Naive thymus-derived CD4-positive, alpha-beta T cell (primary cell): ENCODE results near the gene CDC42BPB. TPM values are rescaled to one million over a fixed set of nuclear protein-coding genes. Genes with fewer than 3 reads are reported as not detected.

Experiments
- ATAC-seq: fragments of 150-1000 bp; cut with Tn5 transposase; 2 replicates; pipeline ENCODE4 v1.10.0; 2021; ENCODE audit warnings: mild to moderate bottlenecking, moderate library complexity
- CTCF ChIA-PET: fragments of 350-600 bp; sonication (Branson Sonifier 250); formaldehyde crosslinking; loops from one replicate; lab custom pipeline; 2021; ENCODE audit warnings: antibody characterized with exemption; lab: Charles Lee
- POLR2A ChIA-PET: fragments of 350-600 bp; sonication (Branson Sonifier 250); formaldehyde crosslinking; loops from one replicate; lab custom pipeline; 2021; ENCODE audit warnings: antibody characterized with exemption, inconsistent platforms; lab: Charles Lee
- DNase-seq, 9 donors: peaks; one replicate each; pipeline versions ENCODE4 v3.0.0 to v3.0.0-alpha.2; 2020 to 2022; ENCODE audit warnings: mixed read lengths in 1 of 9
- H3K27ac ChIP-seq: one replicate; pipeline ENCODE4 v1.7.0; 2013; ENCODE audit warnings: mild to moderate bottlenecking, low read depth, low read length, moderate library complexity
- H3K27me3 ChIP-seq, 2 donors: one replicate each; pipeline ENCODE4 v1.7.0; 2013; ENCODE audit warnings: low read length in 2 of 2, mild to moderate bottlenecking in 2 of 2, moderate library complexity in 2 of 2; ENCODE audit not compliant: control insufficient read depth in 2 of 2, insufficient read depth in 2 of 2
- H3K36me3 ChIP-seq, 3 experiments: 1 replicate in 2 of 3; 2 replicates in 1 of 3; pipeline ENCODE4 v1.7.0; 2013; ENCODE audit warnings: low read length in 3 of 3, mild to moderate bottlenecking in 3 of 3, moderate library complexity in 1 of 3; ENCODE audit not compliant: insufficient read depth in 3 of 3, control insufficient read depth in 2 of 3
- H3K4me1 ChIP-seq, 2 donors: one replicate each; pipeline ENCODE4 v1.7.0; 2013; ENCODE audit warnings: low read length in 2 of 2, mild to moderate bottlenecking in 2 of 2, moderate library complexity in 1 of 2; ENCODE audit not compliant: control insufficient read depth in 2 of 2, insufficient read depth in 2 of 2
- H3K4me3 ChIP-seq: 2 replicates; pipeline ENCODE4 v1.7.0; 2013; ENCODE audit warnings: mild to moderate bottlenecking, low read length
- H3K9me3 ChIP-seq, 3 experiments: 1 replicate in 2 of 3; 2 replicates in 1 of 3; pipeline ENCODE4 v1.7.0; 2013; ENCODE audit warnings: low read length in 3 of 3; ENCODE audit not compliant: control insufficient read depth in 2 of 3
- H3K27ac Mint-ChIP-seq, 9 donors: one replicate each; pipeline ENCODE4 v1.8.0; 2020 to 2022; ENCODE audit warnings: mixed read lengths in 9 of 9, mild to moderate bottlenecking in 8 of 9, moderate library complexity in 5 of 9, inconsistent platforms in 2 of 9
- H3K27me3 Mint-ChIP-seq, 5 donors: one replicate each; pipeline ENCODE4 v1.8.0; 2021 to 2022; ENCODE audit warnings: mixed read lengths in 5 of 5, mild to moderate bottlenecking in 1 of 5
- H3K36me3 Mint-ChIP-seq, 5 donors: one replicate each; pipeline ENCODE4 v1.8.0; 2020 to 2022; ENCODE audit warnings: mixed read lengths in 5 of 5, mild to moderate bottlenecking in 3 of 5, inconsistent platforms in 1 of 5
- H3K4me1 Mint-ChIP-seq, 7 donors: one replicate each; pipeline ENCODE4 v1.8.0; 2020 to 2022; ENCODE audit warnings: mixed read lengths in 7 of 7, mild to moderate bottlenecking in 3 of 7, inconsistent platforms in 1 of 7
- H3K4me3 Mint-ChIP-seq, 10 donors: one replicate each; pipeline ENCODE4 v1.8.0; 2020 to 2022; ENCODE audit warnings: mild to moderate bottlenecking in 10 of 10, mixed read lengths in 10 of 10, moderate library complexity in 6 of 10, inconsistent platforms in 2 of 10
- H3K9me3 Mint-ChIP-seq, 11 donors: one replicate each; pipeline ENCODE4 v1.8.0; 2020 to 2022; ENCODE audit warnings: mixed read lengths in 11 of 11, mild to moderate bottlenecking in 4 of 11, inconsistent platforms in 1 of 11, moderate library complexity in 1 of 11
- intact Hi-C, 2 donors: fragments of 100-400 bp; cut with micrococcal nuclease; formaldehyde crosslinking; loops; one replicate each; pipeline ENCODE4 v1.15.1; 2023
- polyA plus RNA-seq, 2 donors: library from polyadenylated mRNA; unstranded; fragments of 300-500 nt; fragmentation: Illumina TruSeq; gene quantifications; one replicate each; pipeline ENCODE4 v1.2.3, GENCODE V29; 2021
- total RNA-seq, 6 experiments: library from RNA in 5 of 6; stranded (reverse) in 5 of 6; gene quantifications; 1 replicate in 5 of 6; 2 replicates in 1 of 6; pipeline ENCODE4 v1.2.3 and lab custom pipeline; 2021 to 2026

The CDC42BPB gene
- total and polyA plus RNA-seq, 7 experiments from 2014 or later: 0.34 to 16.0 (median 4.8) TPM

- peaks cover 0 to 16% (median 8%) of the 10 kb centered on the region in 7 donors for H3K4me1 Mint-ChIP-seq
- peak overlapping the region in 3 of 10 donors; percentile 55 to 58 (median 56) for H3K4me3 Mint-ChIP-seq
- intact Hi-C loops: loop anchor here in 1 of 2 donors (2.0 kb wide), 1 partner anchor 81 kb away; no protein-coding TSS in a partner anchor
- no peak overlapping the region for H3K4me3 ChIP-seq
- no peaks in the 10 kb centered on the region for H3K9me3 Mint-ChIP-seq
- H3K27ac Mint-ChIP-seq: no peak overlapping the region
- H3K27ac ChIP-seq: no peak overlapping the region
- peaks cover 21 to 40% (median 28%) of the 10 kb centered on the region in 5 donors for H3K27me3 Mint-ChIP-seq
- ATAC-seq (no peak), DNase-seq (no peak)
- H3K36me3 Mint-ChIP-seq: no peaks in the 10 kb centered on the region
- CTCF ChIA-PET: interaction anchor here (0.6 to 2.6 kb wide), 6 partner anchors 43 to 393 kb away, joined by 3 to 9 read pairs (median 4); no protein-coding TSS in a partner anchor
- no peaks in the 10 kb centered on the region for H3K9me3 ChIP-seq
- POLR2A ChIA-PET: no interaction called here
- H3K27me3 ChIP-seq: no peaks in the 10 kb centered on the region
- H3K36me3 ChIP-seq: no peaks in the 10 kb centered on the region
- peaks cover 0 to 3% of the 10 kb centered on the region in 2 donors for H3K4me1 ChIP-seq
Observed at GRCh38 chr14:103103461-103104388, 46.4 kb upstream of the CDC42BPB start.

GRCh38 chr14:103102689-103103260 is 45.4 kb upstream of the CDC42BPB start:
- DNase-seq (no peak), ATAC-seq (no peak)
- Mint-ChIP-seq H3K27me3 (peaks cover 22 to 40% (median 27%) of the 10 kb centered on the region in 5 donors), H3K36me3 (no peaks in the 10 kb centered on the region), H3K4me1 (peaks cover 0 to 16% (median 8%) of the 10 kb centered on the region in 7 donors), H3K4me3 (peak overlapping the region in 1 of 10 donors; percentile 42), H3K9me3 (no peaks in the 10 kb centered on the region), H3K27ac (no peak overlapping the region)
- H3K4me1 ChIP-seq: peaks cover 0 to 3% of the 10 kb centered on the region in 2 donors
- POLR2A ChIA-PET: no interaction called here
- H3K27me3 ChIP-seq: no peaks in the 10 kb centered on the region
- CTCF ChIA-PET: interaction anchor here (1.0 kb wide), 1 partner anchor 42 kb away, joined by 3 read pairs; no protein-coding TSS in a partner anchor
- no peaks in the 10 kb centered on the region for H3K9me3 ChIP-seq
- no peak overlapping the region for H3K4me3 ChIP-seq
- no peaks in the 10 kb centered on the region for H3K36me3 ChIP-seq
- H3K27ac ChIP-seq: no peak overlapping the region
- intact Hi-C loops: no loop called here

- POLR2A ChIA-PET: interaction anchor here (0.6 kb wide), 1 partner anchor 155 kb away, joined by 3 read pairs; no protein-coding TSS in a partner anchor
- H3K4me1 ChIP-seq: peaks cover 0 to 3% of the 10 kb centered on the region in 2 donors
- Mint-ChIP-seq H3K27ac (no peak overlapping the region), H3K9me3 (no peaks in the 10 kb centered on the region), H3K4me3 (no peak overlapping the region), H3K4me1 (peaks cover 0 to 16% (median 8%) of the 10 kb centered on the region in 7 donors), H3K27me3 (peaks cover 26 to 40% (median 31%) of the 10 kb centered on the region in 5 donors), H3K36me3 (no peaks in the 10 kb centered on the region)
- no peak for ATAC-seq
- H3K9me3 ChIP-seq: no peaks in the 10 kb centered on the region
- H3K27me3 ChIP-seq: no peaks in the 10 kb centered on the region
- no peak overlapping the region for H3K27ac ChIP-seq
- intact Hi-C loops: no loop called here
- CTCF ChIA-PET: interaction anchor here (0.6 to 0.7 kb wide), 2 partner anchors 659 to 915 kb away, joined by 3 read pairs; no protein-coding TSS in a partner anchor
- no peak overlapping the region for H3K4me3 ChIP-seq
- no peak for DNase-seq
- H3K36me3 ChIP-seq: no peaks in the 10 kb centered on the region
Observed at GRCh38 chr14:103101963-103102688, 44.8 kb upstream of the CDC42BPB start.

- ATAC-seq (no peak), DNase-seq (no peak)
- no peaks in the 10 kb centered on the region for H3K27me3 ChIP-seq
- H3K9me3 ChIP-seq: no peaks in the 10 kb centered on the region
- Mint-ChIP-seq H3K4me3 (peak overlapping the region in 1 of 10 donors; percentile 18), H3K4me1 (peaks cover 0 to 16% (median 8%) of the 10 kb centered on the region in 7 donors), H3K27me3 (peaks cover 26 to 40% (median 31%) of the 10 kb centered on the region in 5 donors), H3K27ac (no peak overlapping the region), H3K9me3 (no peaks in the 10 kb centered on the region), H3K36me3 (no peaks in the 10 kb centered on the region)
- CTCF ChIA-PET: interaction anchor here (0.6 to 0.7 kb wide), 2 partner anchors 659 to 914 kb away, joined by 3 read pairs; no protein-coding TSS in a partner anchor
- no peaks in the 10 kb centered on the region for H3K36me3 ChIP-seq
- H3K4me3 ChIP-seq: no peak overlapping the region
- POLR2A ChIA-PET: interaction anchor here (0.6 kb wide), 1 partner anchor 155 kb away, joined by 3 read pairs; no protein-coding TSS in a partner anchor
- intact Hi-C loops: no loop called here
- peaks cover 0 to 3% of the 10 kb centered on the region in 2 donors for H3K4me1 ChIP-seq
- H3K27ac ChIP-seq: no peak overlapping the region
Observed at GRCh38 chr14:103101257-103101962, 44.1 kb upstream of the CDC42BPB start.

- Mint-ChIP-seq H3K27ac (no peak overlapping the region), H3K4me1 (peaks cover 0 to 11% (median 8%) of the 10 kb centered on the region in 7 donors), H3K36me3 (no peaks in the 10 kb centered on the region), H3K4me3 (no peak overlapping the region), H3K27me3 (peaks cover 22 to 34% (median 27%) of the 10 kb centered on the region in 5 donors), H3K9me3 (no peaks in the 10 kb centered on the region)
- H3K27ac ChIP-seq: no peak overlapping the region
- ChIA-PET CTCF (no interaction called here), POLR2A (no interaction called here)
- intact Hi-C loops: no loop called here
- H3K4me3 ChIP-seq: no peak overlapping the region
- peaks cover 0 to 3% of the 10 kb centered on the region in 2 donors for H3K4me1 ChIP-seq
- no peak for ATAC-seq
- no peaks in the 10 kb centered on the region for H3K27me3 ChIP-seq
- no peak for DNase-seq
- no peaks in the 10 kb centered on the region for H3K36me3 ChIP-seq
- H3K9me3 ChIP-seq: no peaks in the 10 kb centered on the region
Observed at GRCh38 chr14:103100281-103101121, 43.2 kb upstream of the CDC42BPB start.
